WI38 (cell line): Measurements from ENCODE around the gene HDGFL2.

Experiments
- H3K4me3 ChIP-seq: 2 replicates; pipeline ENCODE4 v1.5.1; 2011; ENCODE audit warnings: low read depth, mild to moderate bottlenecking, control low read depth, low read length
- CTCF ChIP-seq: IDR thresholded peaks from 2 replicates; pipeline ENCODE4 v1.5.1; 2012; ENCODE audit warnings: low read depth, mild to moderate bottlenecking, control low read depth, low read length

HDGFL2 gene

GRCh38 chr19:4497770-4498389, 25.8 kb downstream of the HDGFL2 start:
- no peak for TF ChIP-seq CTCF
- H3K4me3 ChIP-seq, result no peak overlapping the region

- H3K4me3 ChIP-seq, result no peak overlapping the region
- TF ChIP-seq CTCF, result no peak
Measured at GRCh38 chr19:4498694-4499093, 26.6 kb downstream of the HDGFL2 start.

GRCh38 chr19:4499318-4499717, 27.2 kb downstream of the HDGFL2 start:
- TF ChIP-seq CTCF, result no peak
- no peak overlapping the region for H3K4me3 ChIP-seq

GRCh38 chr19:4499855-4500254, 27.8 kb downstream of the HDGFL2 start:
- no peak overlapping the region for H3K4me3 ChIP-seq
- no peak for TF ChIP-seq CTCF

- no peak for TF ChIP-seq CTCF
- no peak overlapping the region for H3K4me3 ChIP-seq
Measured at GRCh38 chr19:4500841-4501591, 28.9 kb downstream of the HDGFL2 start.

- no peak overlapping the region for H3K4me3 ChIP-seq
- no peak for TF ChIP-seq CTCF
Measured at GRCh38 chr19:4501691-4502090, 29.6 kb downstream of the HDGFL2 start.
